Measurements from ENCODE around the gene VAV1.

DNA sequence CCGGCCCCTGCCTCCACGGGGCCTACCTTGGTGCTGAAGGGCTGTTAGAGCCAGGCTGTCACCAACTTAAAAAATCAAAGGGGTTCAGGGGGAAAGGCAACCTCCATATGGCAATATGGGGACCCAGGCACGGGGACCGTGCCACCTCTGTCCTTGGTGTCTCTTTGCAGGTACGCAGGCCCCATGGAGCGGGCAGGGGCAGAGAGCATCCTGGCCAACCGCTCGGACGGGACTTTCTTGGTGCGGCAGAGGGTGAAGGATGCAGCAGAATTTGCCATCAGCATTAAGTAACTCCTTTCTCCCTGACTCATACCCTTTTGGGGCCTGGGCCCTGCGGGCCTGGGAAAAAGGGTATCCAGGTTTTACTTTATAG, 75.3 kb downstream of the VAV1 start:
- no peak for TF ChIP-seq CTCF (IDR thresholded peaks at IDR 0.05; ENCODE audit: insufficient read depth, low read length, poor library complexity, severe bottlenecking)
- no peak for TF ChIP-seq EZH2phosphoT487 (conservative IDR thresholded peaks at IDR 0.05; ENCODE audit: low read length)

Measured in SU-DHL-6 (cell line).